CD1c-positive myeloid dendritic cell (primary cell): ENCODE data around the gene PAPOLG.
"Not testable (repeated sequence)": the region's sequence is repeated elsewhere in the genome, so short reads cannot be mapped to it uniquely, and the experiment has no call there.

Source experiments
- DNase-seq: peaks from one replicate; pipeline ENCODE4 v3.0.0-alpha.2; 2016; ENCODE audit errors: extremely low spot score

The PAPOLG gene

GRCh38 chr2:60775048-60775639 is 19.1 kb downstream of the PAPOLG start:
- no peak for DNase-seq

GRCh38 chr2:60778352-60778751 is 22.3 kb downstream of the PAPOLG start:
- no peak for DNase-seq

GRCh38 chr2:60779426-60779825 is 23.4 kb downstream of the PAPOLG start:
- no peak for DNase-seq

GRCh38 chr2:60780721-60781120 is 24.7 kb downstream of the PAPOLG start:
- DNase-seq, result peak; percentile 79

- no peak for DNase-seq
Observed at GRCh38 chr2:60793169-60793568, 37.1 kb downstream of the PAPOLG start.

- DNase-seq, result peak; percentile 70
Observed at GRCh38 chr2:60794271-60794863, 38.3 kb downstream of the PAPOLG start.

GRCh38 chr2:60796573-60797509 is 40.8 kb downstream of the PAPOLG start:
- peak; percentile 89 for DNase-seq

- DNase-seq, result no peak
Observed at GRCh38 chr2:60804473-60804872, 48.4 kb downstream of the PAPOLG start.

- no peak for DNase-seq
Observed at GRCh38 chr2:60806595-60806987, 50.5 kb downstream of the PAPOLG start.

- DNase-seq, result peak; percentile 78
Observed at GRCh38 chr2:60806988-60807681, 51.1 kb downstream of the PAPOLG start.

- DNase-seq, result no peak
Observed at GRCh38 chr2:60808330-60808801, 52.3 kb downstream of the PAPOLG start.

- DNase-seq, result no peak
Observed at GRCh38 chr2:60811491-60812375, 55.7 kb downstream of the PAPOLG start.

GRCh38 chr2:60817191-60817590 is 61.1 kb downstream of the PAPOLG start:
- not testable (repeated sequence) for DNase-seq

GRCh38 chr2:60818272-60818671 is 62.2 kb downstream of the PAPOLG start:
- peak; percentile 8 for DNase-seq

- peak; percentile 61 for DNase-seq
Observed at GRCh38 chr2:60819155-60819862, 63.2 kb downstream of the PAPOLG start.

GRCh38 chr2:60819936-60820335 is 63.9 kb downstream of the PAPOLG start:
- DNase-seq, result no peak

GRCh38 chr2:60820416-60821132 is 64.5 kb downstream of the PAPOLG start:
- DNase-seq, result no peak

- DNase-seq, result no peak
Observed at GRCh38 chr2:60821133-60821469, 65.0 kb downstream of the PAPOLG start.

GRCh38 chr2:60821587-60822302 is 65.7 kb downstream of the PAPOLG start:
- no peak for DNase-seq
